ENCODE data around the gene ARHGAP29.
A peak's percentile ranks its signal among the peaks of the same experiment; 100 is the strongest.

DNA sequence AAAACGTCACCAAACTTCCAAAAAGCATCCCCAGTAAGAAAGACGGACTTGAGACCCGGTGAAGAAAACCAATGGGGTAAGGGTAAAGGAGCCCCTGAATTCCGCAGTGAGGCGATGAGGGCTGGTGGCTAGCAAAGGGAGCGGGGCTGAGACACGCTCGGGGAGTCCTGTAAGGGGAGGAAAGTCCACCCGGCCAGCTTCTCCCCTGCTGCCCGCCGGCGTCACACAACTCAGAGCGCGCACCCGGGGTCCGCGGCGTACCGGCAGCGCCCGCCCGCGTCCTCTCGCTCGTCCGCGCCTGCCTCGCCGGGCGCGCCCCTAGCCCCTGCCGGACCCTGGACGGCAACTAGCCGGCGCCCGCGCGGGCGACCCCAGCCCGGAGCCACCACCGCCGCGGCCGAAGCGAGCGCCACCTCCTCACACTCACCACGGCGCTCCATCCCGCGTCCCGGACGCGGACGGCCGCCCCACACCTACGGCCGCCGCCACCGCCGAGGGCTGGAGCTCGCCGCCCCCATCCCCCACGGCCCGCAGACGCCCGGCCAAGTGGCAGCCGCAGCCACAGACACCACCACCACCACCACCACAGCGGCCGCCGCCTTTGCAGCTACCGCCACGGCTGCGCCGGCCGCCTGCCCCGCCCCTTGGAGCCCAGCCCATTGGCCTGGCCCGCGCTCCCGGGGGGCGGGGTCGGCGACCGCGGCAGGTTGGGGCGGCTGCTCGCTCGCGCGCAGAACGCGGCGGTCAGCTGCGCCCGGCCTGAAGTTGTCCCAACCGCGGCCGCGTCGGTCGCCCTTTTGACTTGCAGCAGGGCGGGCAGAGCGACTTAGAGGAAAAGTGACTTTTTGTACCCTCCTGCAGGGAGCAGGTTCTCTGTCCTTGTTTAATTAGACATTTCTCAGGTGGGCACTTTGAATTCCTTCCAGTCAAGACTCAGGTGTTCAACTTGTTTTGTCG lies 10.0 kb upstream of the ARHGAP29 start:
- TF ChIP-seq TAF1 (IDR thresholded peaks at IDR 0.05; ENCODE audit: borderline replicate concordance, insufficient read depth, low read length) (no peak), POLR2AphosphoS5 (IDR thresholded peaks at IDR 0.05; ENCODE audit: low read depth, low read length) (peak; percentile 61)

Data from PFSK-1 (cell line).